DMS153 (cell line): ENCODE measurements around the gene ZNF519.
"Not testable (repeated sequence)": the region's sequence is repeated elsewhere in the genome, so short reads cannot be mapped to it uniquely, and the experiment has no call there.

Experiments
- DNase-seq: peaks from one replicate; lab custom pipeline; 2025; lab: John Stamatoyannopoulos, UW

The ZNF519 gene

GRCh38 chr18:14132271-14132700 lies at the start of gene ZNF519:
TSS of gene ZNF519 (minus strand) at chr18:14132435. CDS start at chr18:14132277, 158 bp downstream.
- peak; percentile 80 for DNase-seq

DNA sequence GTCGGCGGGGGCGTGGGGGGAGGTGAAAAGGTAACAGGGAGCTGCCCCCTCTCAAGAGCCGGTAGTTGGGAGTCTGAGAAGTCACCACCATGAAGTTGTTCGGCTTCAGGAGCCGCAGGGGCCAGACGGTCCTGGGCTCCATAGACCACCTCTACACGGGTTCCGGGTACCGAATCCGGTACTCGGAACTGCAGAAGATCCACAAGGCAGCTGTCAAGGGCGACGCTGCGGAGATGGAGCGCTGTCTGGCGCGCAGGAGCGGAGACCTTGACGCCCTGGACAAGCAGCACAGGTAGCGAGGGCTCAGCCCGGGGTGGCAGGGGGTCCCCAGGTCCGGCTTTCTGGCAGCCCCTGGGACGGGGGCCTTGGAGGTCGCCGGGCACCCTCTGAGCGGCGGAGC lies 47.1 kb upstream of the ZNF519 start:
- no peak for DNase-seq

DNA sequence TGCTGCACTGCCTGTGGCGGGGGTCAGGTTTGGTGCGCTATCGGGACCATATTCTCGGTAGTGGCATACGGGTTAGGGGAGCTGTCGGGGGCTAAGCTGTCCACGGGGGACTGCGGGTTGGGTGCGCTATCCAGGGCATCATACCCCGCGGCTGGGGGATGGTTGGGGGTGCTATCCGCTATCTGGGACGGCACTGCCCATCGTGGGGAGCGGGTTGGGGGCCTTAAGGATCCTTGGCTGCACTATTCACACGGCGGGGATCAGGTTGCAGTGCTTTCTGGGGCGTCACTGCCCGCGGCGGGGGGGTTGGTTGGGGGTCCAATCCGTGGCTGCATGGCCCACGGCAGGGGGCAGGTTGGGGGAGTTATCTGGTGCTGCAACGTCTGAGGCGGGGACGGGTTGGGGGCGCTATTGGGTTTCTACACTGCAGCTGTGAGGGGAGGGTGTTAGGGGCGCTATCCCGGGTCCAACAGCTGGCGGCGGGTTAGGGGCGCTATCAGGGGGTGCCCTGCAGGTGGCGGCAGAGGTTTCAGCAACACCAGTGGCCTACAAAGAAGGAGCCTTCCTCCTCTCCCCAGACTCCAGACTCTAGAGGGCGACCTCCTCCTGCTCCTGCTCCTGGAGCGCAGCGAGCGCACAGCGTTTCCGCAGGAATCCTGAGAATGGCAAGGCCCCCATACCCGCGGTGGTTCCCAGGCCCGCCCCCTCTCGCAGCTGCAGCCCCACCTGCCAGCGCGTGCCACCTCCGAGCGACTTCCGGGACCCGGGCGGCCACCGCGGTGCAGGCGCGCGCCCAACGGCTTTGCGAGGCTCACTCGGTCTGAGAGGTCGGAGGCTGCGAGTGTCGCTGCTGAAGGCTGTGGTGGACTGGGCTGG lies 46.3 kb upstream of the ZNF519 start:
- peak; percentile 50 for DNase-seq

- DNase-seq, result not testable (repeated sequence)
These were observed 45.5 kb upstream of the ZNF519 start for GRCh38 chr18:14177540-14178320.

GRCh38 chr18:14175404-14175803 lies 43.2 kb upstream of the ZNF519 start:
- DNase-seq, result not testable (repeated sequence)

DNA sequence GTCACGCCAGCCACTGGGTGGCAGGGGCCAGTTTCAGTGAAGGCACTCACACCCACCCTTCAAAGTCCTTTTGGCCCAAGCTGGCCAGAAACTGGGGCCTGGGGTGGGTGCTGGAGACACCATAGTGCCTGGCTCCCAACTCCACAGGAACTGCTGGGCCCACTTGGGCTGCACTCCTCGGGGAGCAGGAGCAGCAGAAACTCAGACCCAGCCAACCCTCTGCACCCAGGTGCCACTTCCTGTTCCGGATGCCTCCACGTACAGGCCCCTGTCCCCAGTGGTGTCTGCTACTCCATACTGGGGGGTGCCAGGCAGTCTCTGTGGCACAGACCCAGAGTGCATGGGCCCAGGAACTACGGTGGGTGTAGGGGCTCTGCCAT lies 42.5 kb upstream of the ZNF519 start:
- DNase-seq, result no peak

DNA sequence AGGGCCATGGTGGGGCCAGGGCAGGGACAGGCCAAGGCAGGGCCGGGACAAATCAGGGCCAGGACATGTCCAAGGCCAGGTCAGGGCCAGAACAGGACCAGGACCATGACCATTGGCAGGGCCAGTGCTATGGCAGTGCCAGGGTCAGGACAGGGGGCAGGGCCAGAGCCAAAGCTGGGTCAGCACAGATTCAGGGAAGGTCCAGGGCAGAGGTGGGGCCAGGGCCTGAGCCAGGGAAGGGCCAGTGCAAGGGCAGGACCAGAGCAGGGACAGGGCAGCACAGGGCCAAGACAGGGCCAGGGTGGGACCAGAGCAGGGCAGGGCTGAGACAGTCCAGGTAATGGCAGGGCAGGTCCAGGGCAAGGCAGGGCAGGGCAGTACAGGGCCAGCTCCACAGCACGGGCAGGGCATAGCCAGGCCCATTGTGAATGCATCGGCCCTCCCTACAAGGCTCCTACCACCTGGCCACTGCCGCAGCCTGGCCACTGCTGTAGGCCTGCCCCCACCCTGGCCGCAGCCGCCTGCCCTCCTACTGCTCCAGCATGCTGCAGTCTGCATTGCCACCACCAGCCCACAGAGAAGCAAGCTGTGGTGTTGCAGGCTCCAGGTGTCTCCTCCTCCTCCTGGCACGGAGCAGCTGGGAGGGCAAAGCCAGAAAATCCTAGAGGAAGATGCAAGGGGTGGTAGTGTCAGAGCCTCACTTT lies 41.9 kb upstream of the ZNF519 start:
- DNase-seq, result not testable (repeated sequence)

GRCh38 chr18:14173116-14173951 lies 41.1 kb upstream of the ZNF519 start:
- DNase-seq, result not testable (repeated sequence)

DNA sequence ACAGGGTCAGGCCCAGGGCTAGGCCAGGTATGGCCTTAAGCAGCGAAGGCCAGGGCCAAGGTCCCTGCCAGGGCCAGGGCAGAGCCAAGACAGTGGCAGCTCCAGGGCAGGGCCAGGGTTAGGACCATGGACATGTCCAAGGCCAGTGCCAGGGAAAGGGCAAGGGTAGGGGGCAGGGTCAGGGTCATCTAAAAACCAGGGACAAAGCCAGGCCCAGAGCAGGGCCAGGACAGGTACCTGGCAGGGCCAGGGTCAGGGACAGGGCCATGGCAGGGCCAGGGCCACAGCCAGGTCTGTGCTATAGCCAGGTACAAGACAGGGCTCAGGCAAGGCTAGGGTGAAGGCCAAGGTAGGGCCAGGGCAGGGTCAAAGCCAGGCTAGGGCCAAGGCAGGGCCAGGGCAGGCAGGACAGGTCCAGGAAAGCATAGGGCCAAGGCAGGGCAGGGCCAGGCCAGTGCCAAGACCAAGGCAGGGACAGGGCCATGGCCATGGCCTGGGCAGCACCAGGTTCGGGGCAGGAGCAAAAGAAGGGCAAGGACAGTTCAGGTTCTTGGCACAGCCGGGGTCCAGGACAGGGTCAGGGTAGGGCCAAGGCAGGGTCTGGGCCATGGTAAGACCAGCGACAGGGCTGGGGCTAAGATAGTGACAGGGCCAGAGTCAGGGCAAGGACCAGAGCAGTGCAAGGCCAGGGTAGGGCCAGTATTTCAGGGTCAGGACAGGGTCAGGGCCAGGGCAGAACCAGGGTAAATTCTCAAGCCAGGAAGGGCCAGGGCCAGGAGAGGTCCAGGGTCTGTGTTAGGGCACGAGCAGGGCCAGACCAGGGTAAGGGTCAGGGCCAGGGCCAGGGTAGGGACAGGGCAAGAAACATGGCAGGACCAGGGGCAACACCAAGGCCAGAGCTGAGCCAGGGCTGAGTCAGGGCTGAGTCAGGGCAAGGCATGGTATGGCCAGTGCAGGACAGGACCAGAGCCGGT lies 40.2 kb upstream of the ZNF519 start:
- not testable (repeated sequence) for DNase-seq

DNA sequence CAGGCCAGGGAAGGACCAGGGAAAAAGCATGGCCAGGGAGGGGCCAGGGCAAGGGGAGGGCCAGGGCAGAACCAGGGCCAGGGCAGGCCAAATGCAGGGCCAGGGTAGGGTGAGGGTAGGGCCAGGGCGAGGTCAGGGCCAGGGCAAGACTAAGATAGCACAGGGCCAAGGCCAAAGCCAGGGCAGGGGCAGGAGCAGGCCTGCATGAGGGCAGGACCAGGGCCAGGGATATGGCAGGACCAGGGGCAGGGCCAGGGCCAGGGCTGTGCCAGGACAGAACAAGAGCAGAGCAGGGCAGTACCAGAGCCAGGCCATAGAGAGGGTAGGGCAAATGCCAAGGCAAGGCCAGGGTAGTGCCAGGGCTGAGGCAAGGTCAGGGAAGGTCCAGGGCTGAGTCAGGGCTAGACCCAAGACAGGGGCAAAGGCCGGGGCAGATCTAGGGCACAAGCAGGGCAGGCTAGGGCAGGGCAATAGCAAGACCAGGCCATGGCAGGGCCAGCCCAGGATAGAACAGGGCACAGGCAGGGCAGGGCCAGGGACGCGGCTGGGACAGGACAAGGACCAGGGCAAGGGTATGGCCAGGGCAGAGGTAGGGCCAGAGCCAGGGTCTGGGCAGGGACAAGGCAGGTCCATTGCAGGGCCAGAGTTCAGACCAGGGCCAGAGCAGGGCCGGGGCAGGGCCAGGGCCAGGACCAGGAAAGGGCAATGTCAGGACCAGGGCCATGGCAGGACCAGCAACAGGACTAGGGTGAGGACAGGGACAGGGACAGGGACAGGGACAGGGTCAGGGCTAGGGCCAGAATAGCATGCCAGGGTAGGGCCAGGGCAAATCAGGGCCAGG lies 39.3 kb upstream of the ZNF519 start:
- DNase-seq, result not testable (repeated sequence)

GRCh38 chr18:14170367-14171036 lies 38.3 kb upstream of the ZNF519 start:
- DNase-seq, result not testable (repeated sequence)

GRCh38 chr18:14162915-14163314 lies 30.7 kb upstream of the ZNF519 start:
- not testable (repeated sequence) for DNase-seq

GRCh38 chr18:14151564-14152113 lies 19.4 kb upstream of the ZNF519 start:
- not testable (repeated sequence) for DNase-seq

DNA sequence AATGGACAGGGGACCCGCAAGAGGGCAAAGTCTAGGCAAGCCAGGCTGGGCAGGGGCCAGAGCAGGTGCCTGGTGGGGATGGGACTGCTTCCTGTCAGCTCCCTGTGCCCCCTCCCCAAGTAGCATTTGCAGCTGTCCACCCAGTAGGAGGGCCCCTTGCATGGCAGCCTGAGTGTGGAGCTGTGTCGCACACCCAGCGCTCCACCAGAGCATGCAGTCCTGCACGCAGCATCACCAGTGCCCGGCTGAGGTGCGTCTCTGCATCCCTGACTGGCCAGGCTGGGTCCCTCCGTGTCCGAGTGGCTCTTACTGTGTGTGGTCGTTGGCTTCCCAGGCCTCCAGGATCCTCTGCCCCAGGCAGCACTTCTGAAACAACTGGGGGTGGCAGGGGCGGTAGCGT lies 18.5 kb upstream of the ZNF519 start:
- not testable (repeated sequence) for DNase-seq

GRCh38 chr18:14149916-14150420 lies 17.7 kb upstream of the ZNF519 start:
- not testable (repeated sequence) for DNase-seq

DNA sequence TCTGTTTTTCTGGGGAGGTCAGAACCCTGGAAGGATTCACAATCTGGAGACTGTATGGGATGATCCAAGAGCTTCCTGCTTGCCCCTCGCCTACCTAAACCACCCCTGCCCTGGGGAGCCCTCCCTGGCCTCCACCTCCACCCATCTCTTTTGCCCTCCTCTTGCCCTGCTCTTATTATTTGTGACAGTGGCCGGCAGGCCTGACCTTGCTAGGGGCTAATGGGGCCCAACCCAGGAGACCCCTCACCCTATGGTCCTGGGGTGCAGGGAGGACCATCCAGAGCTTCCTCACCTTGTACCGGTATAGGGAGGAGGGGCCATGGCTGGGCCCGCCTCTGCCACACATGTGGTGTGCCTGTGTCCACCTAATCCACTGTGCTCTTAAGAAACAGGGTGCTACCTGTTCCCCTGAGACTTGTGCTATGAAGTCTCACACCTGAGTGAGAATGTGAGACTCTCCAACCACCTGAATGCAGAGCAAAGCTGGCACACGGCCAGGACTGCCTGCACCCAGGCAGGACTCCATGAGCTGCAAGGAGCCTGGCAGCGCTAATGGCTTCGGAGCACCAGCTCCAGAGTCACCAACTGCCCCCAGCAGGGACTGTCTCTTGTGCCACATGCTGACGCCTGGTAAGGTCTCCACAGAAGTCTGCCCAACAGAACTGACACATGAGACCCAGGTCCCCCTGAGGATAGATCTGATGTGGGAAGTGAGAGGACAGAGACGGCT lies 17.1 kb upstream of the ZNF519 start:
- DNase-seq, result not testable (repeated sequence)
